ENCODE results near the gene RBMS1.
"Not testable (repeated sequence)": the region's sequence is repeated elsewhere in the genome, so short reads cannot be mapped to it uniquely, and the experiment has no call there.

RBMS1 gene

GRCh38 chr2:160428405-160428763 lies 65.2 kb downstream of the RBMS1 start:
- H3K27ac Mint-ChIP-seq = no peak overlapping the region
- no peaks in the 10 kb centered on the region for H3K9me3 Mint-ChIP-seq
- ATAC-seq (ENCODE audit: low read depth) (no peak), DNase-seq (ENCODE audit: low spot score in 2 of 2) (no peak)
- peaks cover 4% of the 10 kb centered on the region for H3K27me3 Mint-ChIP-seq
- H3K4me3 Mint-ChIP-seq = peak overlapping the region; percentile 63
- no peaks in the 10 kb centered on the region for H3K36me3 Mint-ChIP-seq
- peaks cover 22% of the 10 kb centered on the region for H3K4me1 Mint-ChIP-seq

- Mint-ChIP-seq H3K4me1 (peaks cover 22% of the 10 kb centered on the region), H3K4me3 (peak overlapping the region; percentile 63)
- DNase-seq (ENCODE audit: low spot score in 2 of 2) = no peak
Observed at GRCh38 chr2:160427629-160428404, 65.8 kb downstream of the RBMS1 start.

GRCh38 chr2:160426604-160427003 lies 67.0 kb downstream of the RBMS1 start:
- Mint-ChIP-seq H3K4me1 (peaks cover 28% of the 10 kb centered on the region), H3K36me3 (no peaks in the 10 kb centered on the region), H3K27me3 (peaks cover 6% of the 10 kb centered on the region), H3K27ac (no peak overlapping the region), H3K9me3 (no peaks in the 10 kb centered on the region), H3K4me3 (no peak overlapping the region)
- no peak for ATAC-seq (ENCODE audit: low read depth)
- no peak for DNase-seq (ENCODE audit: low spot score in 2 of 2)

More at GRCh38 chr2:160427629-160428404, 65.8 kb downstream of the RBMS1 start:
- Mint-ChIP-seq H3K9me3 (no peaks in the 10 kb centered on the region), H3K27me3 (peaks cover 6% of the 10 kb centered on the region), H3K27ac (no peak overlapping the region), H3K36me3 (no peaks in the 10 kb centered on the region)
- peak; percentile 71 for ATAC-seq (ENCODE audit: low read depth)

GRCh38 chr2:160425434-160426151 lies 68.0 kb downstream of the RBMS1 start:
- H3K36me3 Mint-ChIP-seq = no peaks in the 10 kb centered on the region
- peaks cover 6% of the 10 kb centered on the region for H3K27me3 Mint-ChIP-seq
- DNase-seq (ENCODE audit: low spot score in 2 of 2) (no peak), ATAC-seq (ENCODE audit: low read depth) (no peak)
- H3K4me3 Mint-ChIP-seq = no peak overlapping the region
- H3K27ac Mint-ChIP-seq = no peak overlapping the region
- H3K9me3 Mint-ChIP-seq = no peaks in the 10 kb centered on the region
- peaks cover 25% of the 10 kb centered on the region for H3K4me1 Mint-ChIP-seq

- ATAC-seq (ENCODE audit: low read depth) (no peak), DNase-seq (ENCODE audit: low spot score in 2 of 2) (no peak)
- no peak overlapping the region for H3K4me3 Mint-ChIP-seq
- peaks cover 17% of the 10 kb centered on the region for H3K4me1 Mint-ChIP-seq
- no peak overlapping the region for H3K27ac Mint-ChIP-seq
- H3K36me3 Mint-ChIP-seq = no peaks in the 10 kb centered on the region
- H3K27me3 Mint-ChIP-seq = peaks cover 6% of the 10 kb centered on the region
- H3K9me3 Mint-ChIP-seq = no peaks in the 10 kb centered on the region
Observed at GRCh38 chr2:160423126-160423525, 70.5 kb downstream of the RBMS1 start.

- not testable (repeated sequence) for H3K4me3 Mint-ChIP-seq; H3K36me3 Mint-ChIP-seq; ATAC-seq (ENCODE audit: low read depth); H3K9me3 Mint-ChIP-seq; DNase-seq (ENCODE audit: low spot score in 2 of 2); H3K27ac Mint-ChIP-seq; H3K27me3 Mint-ChIP-seq
- H3K4me1 Mint-ChIP-seq = peaks cover 13% of the 10 kb centered on the region
Observed at GRCh38 chr2:160421646-160422501, 71.7 kb downstream of the RBMS1 start.

GRCh38 chr2:160420711-160421110 lies 72.9 kb downstream of the RBMS1 start:
- Mint-ChIP-seq H3K27ac (no peak overlapping the region), H3K4me3 (no peak overlapping the region), H3K4me1 (peaks cover 11% of the 10 kb centered on the region), H3K36me3 (no peaks in the 10 kb centered on the region), H3K27me3 (peaks cover 6% of the 10 kb centered on the region), H3K9me3 (no peaks in the 10 kb centered on the region)
- no peak for ATAC-seq (ENCODE audit: low read depth)
- no peak for DNase-seq (ENCODE audit: low spot score in 2 of 2)

- peaks cover 8% of the 10 kb centered on the region for H3K4me1 Mint-ChIP-seq
- no peak for DNase-seq (ENCODE audit: low spot score in 2 of 2)
- no peak for ATAC-seq (ENCODE audit: low read depth)
- H3K27me3 Mint-ChIP-seq = peaks cover 7% of the 10 kb centered on the region
- H3K9me3 Mint-ChIP-seq = no peaks in the 10 kb centered on the region
- H3K36me3 Mint-ChIP-seq = no peaks in the 10 kb centered on the region
- H3K27ac Mint-ChIP-seq = no peak overlapping the region
- no peak overlapping the region for H3K4me3 Mint-ChIP-seq
Observed at GRCh38 chr2:160419776-160420505, 73.7 kb downstream of the RBMS1 start.

GRCh38 chr2:160418853-160419252 lies 74.8 kb downstream of the RBMS1 start:
- no peaks in the 10 kb centered on the region for H3K9me3 Mint-ChIP-seq
- DNase-seq (ENCODE audit: low spot score in 2 of 2) = no peak
- peaks cover 8% of the 10 kb centered on the region for H3K4me1 Mint-ChIP-seq
- no peak overlapping the region for H3K4me3 Mint-ChIP-seq
- H3K27me3 Mint-ChIP-seq = peaks cover 7% of the 10 kb centered on the region
- no peak for ATAC-seq (ENCODE audit: low read depth)
- no peak overlapping the region for H3K27ac Mint-ChIP-seq
- H3K36me3 Mint-ChIP-seq = no peaks in the 10 kb centered on the region

GRCh38 chr2:160418398-160418765 lies 75.2 kb downstream of the RBMS1 start:
- DNase-seq (ENCODE audit: low spot score in 2 of 2) (no peak), ATAC-seq (ENCODE audit: low read depth) (no peak)
- no peak overlapping the region for H3K27ac Mint-ChIP-seq
- peaks cover 4% of the 10 kb centered on the region for H3K27me3 Mint-ChIP-seq
- no peak overlapping the region for H3K4me3 Mint-ChIP-seq
- no peaks in the 10 kb centered on the region for H3K36me3 Mint-ChIP-seq
- H3K4me1 Mint-ChIP-seq = peaks cover 8% of the 10 kb centered on the region
- no peaks in the 10 kb centered on the region for H3K9me3 Mint-ChIP-seq

GRCh38 chr2:160417745-160418397 lies 75.7 kb downstream of the RBMS1 start:
- Mint-ChIP-seq H3K27me3 (peaks cover 2% of the 10 kb centered on the region), H3K9me3 (no peaks in the 10 kb centered on the region), H3K4me1 (peaks cover 8% of the 10 kb centered on the region), H3K27ac (no peak overlapping the region), H3K36me3 (no peaks in the 10 kb centered on the region), H3K4me3 (no peak overlapping the region)
- ATAC-seq (ENCODE audit: low read depth) (no peak), DNase-seq (ENCODE audit: low spot score in 2 of 2) (no peak)

- Mint-ChIP-seq H3K9me3 (no peaks in the 10 kb centered on the region), H3K4me3 (no peak overlapping the region)
- DNase-seq (ENCODE audit: low spot score in 2 of 2) = no peak
Observed at GRCh38 chr2:160415991-160416390, 77.6 kb downstream of the RBMS1 start.

GRCh38 chr2:160411955-160412354 lies 81.7 kb downstream of the RBMS1 start:
- peak overlapping the region; percentile 9 for H3K27ac Mint-ChIP-seq

More at GRCh38 chr2:160415991-160416390, 77.6 kb downstream of the RBMS1 start:
- ATAC-seq (ENCODE audit: low read depth) = no peak
- H3K27ac Mint-ChIP-seq = no peak overlapping the region
- H3K4me1 Mint-ChIP-seq = peaks cover 16% of the 10 kb centered on the region
- peaks cover 2% of the 10 kb centered on the region for H3K27me3 Mint-ChIP-seq
- H3K36me3 Mint-ChIP-seq = no peaks in the 10 kb centered on the region

More at GRCh38 chr2:160411955-160412354, 81.7 kb downstream of the RBMS1 start:
- ATAC-seq (ENCODE audit: low read depth) = no peak
- no peaks in the 10 kb centered on the region for H3K9me3 Mint-ChIP-seq
- H3K27me3 Mint-ChIP-seq = peaks cover 2% of the 10 kb centered on the region
- H3K4me3 Mint-ChIP-seq = peak overlapping the region; percentile 40
- H3K4me1 Mint-ChIP-seq = peaks cover 26% of the 10 kb centered on the region
- DNase-seq (ENCODE audit: low spot score in 2 of 2) = no peak
- no peaks in the 10 kb centered on the region for H3K36me3 Mint-ChIP-seq

Measured in memory B cell (primary cell).